Amygdala (tissue), 56 donors: ENCODE data around the gene GPR89A.
"Not testable (repeated sequence)": the region's sequence is repeated elsewhere in the genome, so short reads cannot be mapped to it uniquely, and the experiment has no call there.

Experiments
- DNase-seq, 56 donors: peaks; one replicate each; lab custom pipeline; 2025; lab: John Stamatoyannopoulos, UW

Gene GPR89A

DNA sequence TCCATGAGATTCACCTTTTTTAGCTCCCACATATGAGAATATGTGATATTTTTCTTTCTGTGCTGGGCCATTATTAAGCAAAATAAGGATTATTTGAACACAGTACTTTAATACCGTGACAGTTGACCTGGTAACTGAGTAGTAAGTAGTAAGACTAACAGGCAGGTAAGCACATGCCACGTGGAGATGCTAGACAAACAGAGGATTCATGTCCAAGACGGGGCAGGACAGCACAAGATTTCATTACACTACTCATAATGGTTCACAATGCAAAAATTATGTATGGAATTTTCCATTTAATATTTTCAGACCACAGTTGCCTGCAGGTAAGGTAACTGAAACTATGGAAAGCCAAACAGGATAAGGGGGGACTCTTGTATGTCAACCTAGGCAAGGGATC is 77.1 kb downstream of the GPR89A start:
- DNase-seq = not testable (repeated sequence)

GRCh38 chr1:145686078-145686477 is 78.3 kb downstream of the GPR89A start:
- DNase-seq = not testable (repeated sequence)

DNA sequence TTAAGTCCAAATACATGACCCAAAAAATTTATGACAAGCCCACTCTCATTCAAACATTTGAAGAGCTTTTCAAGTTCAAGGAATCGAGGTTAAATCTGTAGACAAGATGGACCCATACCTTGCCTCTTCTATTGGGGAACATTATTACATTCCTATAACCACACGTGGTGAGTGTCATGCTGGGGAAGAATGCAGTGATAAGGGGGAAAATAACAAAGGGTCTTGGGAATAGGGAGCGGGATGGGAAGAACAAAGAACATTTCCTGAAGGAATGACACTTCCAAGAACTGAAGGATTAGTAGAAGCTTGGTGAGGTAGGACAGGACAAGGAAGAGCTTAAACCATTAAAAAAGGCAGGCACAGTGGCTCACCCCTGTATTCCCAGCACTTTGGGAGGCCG is 80.5 kb downstream of the GPR89A start:
- no peak for DNase-seq

GRCh38 chr1:145688924-145689323 is 81.1 kb downstream of the GPR89A start:
- no peak for DNase-seq

DNA sequence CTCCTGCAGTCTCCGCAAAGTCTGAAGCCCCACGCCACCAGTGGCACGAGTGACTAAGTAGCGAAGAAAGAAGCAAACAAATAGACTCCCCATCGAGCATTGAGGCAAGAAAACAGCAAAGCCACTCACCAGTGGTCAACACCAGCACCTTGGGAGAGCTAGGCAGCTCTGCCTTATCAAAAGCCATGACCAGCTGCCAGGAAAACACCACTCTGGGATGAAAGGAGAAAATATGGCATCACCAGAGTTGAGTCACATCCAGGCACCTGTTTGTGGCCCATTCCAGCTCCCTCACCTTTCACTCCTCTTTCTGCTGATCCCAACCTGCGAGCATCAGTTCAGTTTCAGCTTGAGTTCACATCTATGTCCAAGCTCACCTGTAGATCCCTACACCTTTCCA is 82.1 kb downstream of the GPR89A start:
- DNase-seq = no peak

DNA sequence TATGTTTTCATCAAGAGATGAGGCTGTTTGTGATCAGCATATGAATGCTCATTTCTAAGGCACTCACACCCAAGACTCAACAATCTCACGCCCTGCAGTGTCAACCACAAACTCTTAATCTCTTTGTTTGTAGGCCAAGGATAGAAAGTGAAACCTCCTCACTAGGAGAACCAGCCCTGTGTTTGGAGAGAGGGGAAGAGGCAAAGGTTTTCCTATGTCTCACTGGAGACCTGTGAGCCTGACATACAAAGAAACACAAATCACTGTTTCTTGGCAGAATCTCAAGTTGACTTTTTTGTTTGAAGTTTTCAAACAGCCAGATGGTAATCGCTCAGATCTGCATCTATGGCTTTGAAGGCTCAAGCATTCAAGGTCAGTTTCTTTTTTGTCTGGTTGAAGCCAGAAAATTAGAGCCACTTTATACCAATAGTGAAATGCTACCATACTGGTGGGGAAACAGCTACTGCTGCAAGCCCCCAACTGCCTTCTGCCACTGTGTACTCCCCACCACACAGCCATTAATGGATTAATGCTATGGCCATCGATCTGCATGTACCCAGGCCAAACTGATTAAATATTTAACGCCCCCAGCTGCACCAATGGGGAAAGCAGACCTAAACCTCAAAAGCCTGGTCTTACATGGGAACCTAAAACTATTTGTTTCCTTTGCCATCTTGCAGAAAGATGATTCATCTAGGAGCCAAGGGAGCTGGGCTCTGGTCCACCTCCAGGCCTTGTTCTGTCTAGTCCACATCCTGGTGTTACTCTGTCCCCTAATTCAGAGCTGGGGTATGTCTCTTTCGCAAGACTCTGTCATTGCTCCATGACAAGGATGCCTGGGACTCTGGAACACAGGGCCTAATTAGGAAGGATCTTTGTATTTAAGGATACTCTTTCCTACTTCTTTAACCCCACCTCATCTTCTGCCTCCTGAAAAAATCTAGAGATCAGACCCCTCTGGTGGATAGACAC is 83.1 kb downstream of the GPR89A start:
- DNase-seq = no peak

DNA sequence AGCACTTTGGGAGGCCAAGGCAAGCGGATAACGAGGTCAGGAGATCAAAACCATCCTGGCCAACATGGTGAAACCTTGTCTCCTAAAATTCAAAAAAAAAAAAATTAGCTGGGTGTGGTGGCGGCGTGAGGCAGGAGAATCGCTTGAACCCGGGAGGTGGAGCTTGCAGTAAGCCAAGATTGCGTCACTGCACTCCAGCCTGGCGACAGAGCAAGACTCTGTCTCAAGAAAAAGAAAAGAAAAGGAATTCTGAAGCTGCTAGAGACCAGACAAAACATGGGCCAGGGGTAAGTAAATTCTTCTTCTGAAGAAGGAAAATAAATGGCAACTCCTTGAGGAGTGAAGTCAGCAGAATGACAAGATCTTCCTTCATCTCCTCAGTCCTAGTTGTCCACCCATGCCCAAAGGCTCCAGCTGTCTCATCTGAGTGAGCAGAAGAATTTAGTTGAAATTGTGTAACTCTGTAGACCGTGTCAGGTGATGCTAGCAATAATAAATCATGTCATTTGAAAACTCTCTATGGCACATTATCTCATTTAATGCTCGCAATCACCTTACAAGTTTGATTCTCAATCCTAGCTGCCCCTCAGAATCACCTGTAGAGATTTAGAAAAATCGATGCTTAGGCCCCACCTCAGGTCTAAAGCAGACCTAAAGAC is 85.1 kb downstream of the GPR89A start:
- DNase-seq = no peak

DNA sequence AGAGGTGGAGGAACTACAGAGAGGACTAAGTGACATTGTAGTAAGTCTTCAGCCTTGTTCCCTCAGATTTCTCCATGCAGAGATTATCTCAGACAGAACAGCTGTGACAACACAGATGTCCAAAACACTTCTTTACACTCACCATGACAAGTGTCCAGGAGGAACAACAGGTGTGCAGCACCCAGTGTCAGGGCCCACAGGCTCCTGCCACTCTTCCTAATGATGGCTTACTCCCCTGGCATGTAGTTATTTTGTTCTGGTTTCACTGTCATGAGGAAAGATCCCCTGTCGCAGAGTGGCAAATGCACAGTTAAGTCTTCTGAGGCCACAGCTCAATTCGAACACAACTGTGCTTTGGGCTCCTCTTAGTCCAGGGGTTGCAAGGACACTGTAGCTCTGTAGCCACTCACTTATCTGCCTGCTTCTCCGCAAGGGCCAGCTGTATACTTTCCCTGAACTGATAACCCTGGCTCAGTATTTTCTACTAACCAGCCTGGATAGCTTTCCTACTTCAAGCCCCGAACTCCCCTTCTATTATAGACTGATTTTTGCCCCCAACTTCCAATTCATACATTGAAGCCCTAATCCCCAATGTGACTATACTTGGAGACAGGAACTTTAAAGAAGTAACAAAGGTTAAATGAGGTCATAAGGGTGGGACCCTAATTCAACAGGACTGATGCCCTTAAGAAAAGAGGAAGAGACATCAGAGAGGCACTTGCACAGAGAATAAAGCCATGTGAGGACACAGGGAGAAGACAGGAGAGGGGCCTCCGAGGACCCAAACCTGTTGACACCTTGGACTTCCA is 88.2 kb downstream of the GPR89A start:
- DNase-seq = no peak

GRCh38 chr1:145696630-145696960 is 88.8 kb downstream of the GPR89A start:
- no peak for DNase-seq

GRCh38 chr1:145701306-145701862 is 93.6 kb downstream of the GPR89A start:
- no peak for DNase-seq

DNA sequence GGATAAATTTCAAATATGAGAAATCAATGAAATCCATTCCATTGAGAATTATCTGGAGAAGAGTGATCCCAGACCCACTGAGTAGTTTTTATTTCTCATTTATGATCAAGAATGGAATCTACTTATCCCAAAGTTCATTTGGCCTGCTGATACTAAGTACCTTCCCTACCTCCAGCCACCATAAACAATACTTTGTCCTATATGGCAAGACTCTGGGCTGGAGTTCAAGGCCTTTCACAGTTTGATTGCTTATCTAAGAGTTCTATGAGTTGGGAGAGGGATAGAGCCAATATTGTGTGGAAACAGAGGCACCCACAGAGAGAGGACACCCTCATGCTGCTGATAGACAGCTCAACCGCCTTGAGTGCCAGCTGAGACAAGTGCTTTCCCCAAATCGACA is 94.3 kb downstream of the GPR89A start:
- DNase-seq = no peak

GRCh38 chr1:145702826-145703225 is 95.0 kb downstream of the GPR89A start:
- DNase-seq = no peak

DNA sequence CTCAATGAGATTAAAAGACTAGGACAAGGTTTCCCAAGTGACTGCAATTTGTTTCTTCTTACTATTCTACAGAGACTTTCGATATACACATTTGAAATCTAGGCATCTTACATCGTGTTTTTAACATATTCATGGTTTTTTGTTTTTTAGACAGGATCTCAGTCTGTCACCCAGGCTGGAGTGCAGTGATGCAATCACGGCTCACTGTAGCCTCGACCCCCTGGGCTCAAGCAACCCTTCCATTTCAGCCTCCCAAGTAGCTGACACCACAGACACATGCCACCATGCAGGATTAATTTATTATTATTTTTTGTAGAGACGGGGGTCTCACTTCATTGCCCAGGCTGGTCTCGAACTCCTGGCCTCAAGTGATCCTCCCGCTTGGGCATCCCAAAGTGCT is 97.8 kb downstream of the GPR89A start:
- no peak for DNase-seq

GRCh38 chr1:145706086-145706664 is 98.4 kb downstream of the GPR89A start:
- DNase-seq = no peak

- no peak for DNase-seq
Observed at GRCh38 chr1:145707183-145707867, 99.5 kb downstream of the GPR89A start, which contains the start of gene PDZK1. Gene PDZK1, minus strand, starts transcription at chr1:145707368. Its CDS starts 19,347 bp downstream, at chr1:145688021.

GRCh38 chr1:145708063-145708462 is 100.3 kb downstream of the GPR89A start:
- no peak for DNase-seq

GRCh38 chr1:145710291-145711027 is 102.7 kb downstream of the GPR89A start:
- DNase-seq = no peak

GRCh38 chr1:145711213-145711651 is 103.4 kb downstream of the GPR89A start:
- DNase-seq = no peak
